ENCODE measurements around the gene NTN4. TPM values are rescaled to one million over a fixed set of nuclear protein-coding genes. Genes with fewer than 3 reads are reported as not detected.

Gene NTN4
- polyA plus RNA-seq, 3 donors, result 10.2 to 12.9 (median 11.1) TPM

DNA sequence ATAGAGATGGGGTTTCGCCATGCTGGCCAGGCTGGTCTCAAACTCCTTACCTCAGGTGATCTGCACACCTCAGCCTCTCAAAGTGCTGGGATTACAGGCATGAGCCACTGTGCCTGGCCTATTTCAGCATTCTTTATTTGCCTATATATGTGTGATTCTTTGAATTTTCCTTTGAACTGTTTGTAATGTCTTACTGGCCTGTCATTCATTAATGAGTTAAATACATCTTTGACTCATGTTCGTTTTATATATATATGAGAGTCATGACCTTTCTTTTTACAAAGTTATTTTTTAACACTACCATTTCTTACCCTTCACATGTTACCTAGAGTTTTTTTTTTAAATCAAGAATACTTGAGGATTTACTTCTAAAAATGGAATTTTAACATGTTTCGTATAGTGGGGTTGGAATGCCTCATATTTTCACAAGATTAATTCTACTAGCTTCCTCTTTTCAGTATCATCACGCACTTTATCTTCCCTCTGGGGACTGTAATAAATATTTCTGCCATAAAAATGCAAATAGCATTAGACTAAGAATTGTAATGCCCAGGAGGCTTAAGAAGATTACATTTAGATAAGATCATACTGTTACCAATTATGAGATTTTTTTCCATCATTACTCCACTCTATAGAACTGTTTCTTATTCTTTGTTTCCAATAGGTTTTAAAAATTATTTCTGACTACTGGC is 66.7 kb downstream of the NTN4 start:
- 59 to 70% (median 65%) methylated on average over 4 of the region's 4 CpGs for WGBS, 3 donors
- H3K27ac ChIP-seq (ENCODE audit: low read depth, low read length), result no peak overlapping the region

DNA sequence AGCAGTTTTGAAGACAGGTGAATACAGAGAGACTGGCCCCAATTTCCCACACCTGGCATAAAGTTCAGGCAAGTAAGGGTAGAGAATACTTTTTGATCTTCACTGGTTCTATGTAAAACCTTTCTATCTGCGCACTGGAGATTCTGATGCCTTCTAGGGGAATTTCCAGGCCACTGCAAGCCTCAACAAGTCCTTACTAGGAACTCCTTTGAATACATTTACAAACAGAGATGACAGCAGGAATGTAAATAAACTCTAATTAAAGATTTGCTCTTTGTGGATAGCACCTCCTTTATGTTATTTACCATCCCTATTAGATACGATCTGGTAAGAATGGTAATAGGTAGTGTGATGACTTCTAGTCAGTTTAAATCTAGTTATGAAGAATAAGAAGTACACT is 69.2 kb downstream of the NTN4 start:
- no peak overlapping the region for H3K27ac ChIP-seq (ENCODE audit: low read depth, low read length)
- WGBS, 3 donors, result 71 to 86% (median 85%) methylated on average over 2 of the region's 2 CpGs

- 53 to 87% (median 86%) methylated on average over 4 of the region's 4 CpGs for WGBS, 3 donors
- H3K27ac ChIP-seq (ENCODE audit: low read depth, low read length), result no peak overlapping the region
Measured at GRCh38 chr12:95720146-95720545, 70.4 kb downstream of the NTN4 start.

- WGBS, 3 donors, result 46 to 73% (median 65%) methylated on average over 2 of the region's 2 CpGs
Measured at GRCh38 chr12:95718772-95719171, 71.8 kb downstream of the NTN4 start.

DNA sequence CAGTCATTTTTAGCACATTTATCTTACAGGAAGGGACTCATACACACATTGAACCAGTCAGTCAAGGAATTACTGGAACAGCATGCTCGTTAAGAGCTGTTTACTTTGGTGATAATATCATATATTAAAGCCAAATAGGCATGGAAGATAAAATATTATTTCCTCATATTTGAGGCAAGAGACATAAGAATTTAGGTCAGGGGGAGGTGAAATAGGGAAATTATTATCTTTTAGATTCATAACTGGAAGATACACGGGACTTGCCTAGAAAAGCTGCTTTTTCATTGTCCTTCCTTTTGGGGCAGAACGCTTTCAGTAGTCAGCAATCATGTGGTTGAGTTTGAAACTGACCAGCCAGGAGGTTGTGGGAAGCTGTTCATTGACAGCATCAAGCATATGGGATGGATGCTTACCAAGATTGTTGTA is 72.5 kb downstream of the NTN4 start:
- 10 to 74% (median 73%) methylated on average over 3 of the region's 3 CpGs for WGBS, 3 donors
- H3K27ac ChIP-seq (ENCODE audit: low read depth, low read length), result no peak overlapping the region

More at GRCh38 chr12:95718772-95719171, 71.8 kb downstream of the NTN4 start:
- no peak overlapping the region for H3K27ac ChIP-seq (ENCODE audit: low read depth, low read length)

DNA sequence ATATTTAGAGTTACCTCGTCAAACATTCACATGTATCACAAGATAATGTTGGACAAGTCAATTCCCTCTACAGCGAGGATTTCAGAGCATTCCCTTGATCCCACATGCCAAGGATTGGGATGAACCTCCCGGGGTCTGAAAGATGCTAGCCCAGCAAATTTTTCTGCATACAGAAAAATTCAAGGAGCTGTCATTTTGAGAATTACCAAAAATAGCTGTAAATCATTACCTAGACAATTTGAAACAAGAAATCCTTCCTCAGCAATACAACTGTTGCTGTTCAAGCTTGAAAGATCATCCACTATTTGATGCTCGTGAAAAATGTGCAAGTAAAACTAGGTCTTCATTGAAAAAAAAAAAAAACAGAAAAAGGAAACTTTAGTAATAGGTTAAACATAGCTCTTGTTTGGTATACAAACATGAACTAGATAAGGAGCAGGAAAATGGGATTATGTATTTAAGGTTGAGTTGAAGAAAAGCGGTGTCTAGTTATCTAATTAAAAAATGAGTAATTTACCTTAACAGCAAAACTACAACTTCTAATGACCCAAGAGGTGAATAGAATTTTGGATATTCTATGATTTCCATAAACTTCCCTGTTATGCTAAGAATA is 73.1 kb downstream of the NTN4 start:
- no peak overlapping the region for H3K27ac ChIP-seq (ENCODE audit: low read depth, low read length)
- 59 to 89% (median 83%) methylated on average over 5 of the region's 5 CpGs for WGBS, 3 donors

DNA sequence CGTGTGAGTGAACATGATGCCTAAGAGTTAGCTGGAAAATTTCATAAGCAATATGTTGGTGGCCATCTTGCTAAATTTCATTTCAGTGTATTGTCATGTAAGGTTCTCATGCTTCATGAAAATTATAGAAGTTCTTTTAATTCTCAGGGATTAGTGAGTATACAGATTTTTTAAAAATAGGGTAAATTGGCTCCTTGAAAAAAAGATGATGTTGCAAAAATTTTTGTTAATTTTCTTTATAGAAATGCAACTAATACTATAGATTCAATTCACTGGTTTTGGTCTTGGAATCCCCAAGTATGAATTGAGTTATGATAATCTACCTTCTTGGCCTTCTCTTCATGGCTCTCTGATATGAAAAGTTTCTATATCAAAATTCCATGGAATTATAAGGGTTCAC is 75.4 kb downstream of the NTN4 start:
- no peak overlapping the region for H3K27ac ChIP-seq (ENCODE audit: low read depth, low read length)
- WGBS, 3 donors, result 95 to 98% (median 97%) methylated on average over 1 of the region's 1 CpG

DNA sequence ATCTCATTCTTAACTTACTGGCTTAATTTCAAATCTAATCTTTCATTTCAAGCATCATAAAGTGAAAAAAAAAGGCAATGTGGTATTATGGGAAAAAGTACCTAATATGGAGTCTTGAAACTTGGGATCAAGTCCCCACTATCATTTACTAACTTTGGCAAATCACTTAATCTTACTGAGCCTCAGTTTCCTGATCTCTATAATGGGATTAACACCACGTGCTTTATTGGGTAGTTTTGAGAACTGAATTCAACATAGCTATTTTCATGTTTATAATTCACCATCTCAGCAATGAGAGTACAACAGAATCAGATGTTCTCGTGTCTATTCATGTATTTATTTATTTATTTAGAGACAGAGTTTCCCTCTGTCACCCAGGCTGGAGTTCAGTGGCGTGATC is 78.3 kb downstream of the NTN4 start:
- WGBS, 3 donors, result 94 to 97% (median 97%) methylated on average over 3 of the region's 3 CpGs
- no peak overlapping the region for H3K27ac ChIP-seq (ENCODE audit: low read depth, low read length)

DNA sequence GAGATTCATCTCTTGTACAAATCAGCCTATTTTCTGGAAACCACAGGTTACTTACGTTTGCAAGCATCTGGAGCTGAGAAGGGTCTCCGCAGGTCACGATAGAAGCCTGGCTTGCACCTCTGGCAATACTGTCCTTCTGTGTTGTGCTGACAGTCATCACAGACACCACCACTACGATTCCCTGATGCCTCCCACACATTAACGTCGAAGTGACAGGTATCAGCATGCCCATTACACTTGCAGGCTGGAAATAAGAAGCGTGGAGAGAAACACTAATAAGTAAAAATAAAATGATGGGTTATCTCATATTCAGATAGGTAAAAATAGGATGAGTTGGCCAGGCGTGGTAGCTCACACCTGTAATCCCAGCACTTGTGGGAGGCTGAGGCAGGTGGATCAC is 80.2 kb downstream of the NTN4 start:
- WGBS, 3 donors, result 92 to 97% (median 94%) methylated on average over 8 of the region's 8 CpGs
- H3K27ac ChIP-seq (ENCODE audit: low read depth, low read length), result no peak overlapping the region

GRCh38 chr12:95709152-95709551 is 81.4 kb downstream of the NTN4 start:
- no peak overlapping the region for H3K27ac ChIP-seq (ENCODE audit: low read depth, low read length)
- WGBS, 3 donors, result 36 to 84% (median 68%) methylated on average over 2 of the region's 2 CpGs

GRCh38 chr12:95705143-95705542 is 85.4 kb downstream of the NTN4 start:
- H3K27ac ChIP-seq (ENCODE audit: low read depth, low read length), result no peak overlapping the region
- 72 to 90% (median 79%) methylated on average over 2 of the region's 2 CpGs for WGBS, 3 donors

DNA sequence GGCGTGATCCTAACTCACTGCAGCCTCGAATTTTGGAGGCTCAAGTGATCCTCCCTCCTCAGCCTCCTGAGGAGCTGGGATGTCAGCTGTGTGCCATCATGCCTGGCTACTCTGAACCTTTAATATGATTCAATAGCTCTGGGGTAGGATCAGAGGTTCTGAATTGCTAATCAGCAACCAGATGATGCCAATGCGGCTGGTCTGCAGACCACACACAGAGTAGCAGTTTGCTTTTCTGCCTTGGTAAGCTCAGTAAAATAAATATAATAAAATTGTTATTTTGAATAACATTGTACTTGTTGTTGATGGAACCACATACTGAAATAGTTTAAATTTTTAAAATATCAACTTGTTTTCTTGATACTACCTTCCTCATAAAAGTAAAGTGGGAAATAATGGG is 86.6 kb downstream of the NTN4 start:
- WGBS, 3 donors, result 86 to 94% (median 90%) methylated on average over 3 of the region's 3 CpGs
- no peak overlapping the region for H3K27ac ChIP-seq (ENCODE audit: low read depth, low read length)

- H3K27ac ChIP-seq (ENCODE audit: low read depth, low read length), result no peak overlapping the region
- WGBS, 3 donors, result 77 to 83% (median 82%) methylated on average over 12 of the region's 12 CpGs
Measured at GRCh38 chr12:95701722-95702418, 88.7 kb downstream of the NTN4 start.

GRCh38 chr12:95701275-95701674 is 89.3 kb downstream of the NTN4 start:
- 46 to 58% (median 58%) methylated on average over 2 of the region's 2 CpGs for WGBS, 3 donors

GRCh38 chr12:95700316-95700785 is 90.2 kb downstream of the NTN4 start:
- H3K27ac ChIP-seq (ENCODE audit: low read depth, low read length), result no peak overlapping the region

More at GRCh38 chr12:95701275-95701674, 89.3 kb downstream of the NTN4 start:
- no peak overlapping the region for H3K27ac ChIP-seq (ENCODE audit: low read depth, low read length)

GRCh38 chr12:95699579-95699978 is 91.0 kb downstream of the NTN4 start:
- H3K27ac ChIP-seq (ENCODE audit: low read depth, low read length), result no peak overlapping the region

More at GRCh38 chr12:95700316-95700785, 90.2 kb downstream of the NTN4 start:
- 62 to 86% (median 65%) methylated on average over 7 of the region's 7 CpGs for WGBS, 3 donors

GRCh38 chr12:95694136-95694535 is 96.4 kb downstream of the NTN4 start:
- WGBS, 3 donors, result 51 to 73% (median 65%) methylated on average over 9 of the region's 9 CpGs
- no peak overlapping the region for H3K27ac ChIP-seq (ENCODE audit: low read depth, low read length)

DNA sequence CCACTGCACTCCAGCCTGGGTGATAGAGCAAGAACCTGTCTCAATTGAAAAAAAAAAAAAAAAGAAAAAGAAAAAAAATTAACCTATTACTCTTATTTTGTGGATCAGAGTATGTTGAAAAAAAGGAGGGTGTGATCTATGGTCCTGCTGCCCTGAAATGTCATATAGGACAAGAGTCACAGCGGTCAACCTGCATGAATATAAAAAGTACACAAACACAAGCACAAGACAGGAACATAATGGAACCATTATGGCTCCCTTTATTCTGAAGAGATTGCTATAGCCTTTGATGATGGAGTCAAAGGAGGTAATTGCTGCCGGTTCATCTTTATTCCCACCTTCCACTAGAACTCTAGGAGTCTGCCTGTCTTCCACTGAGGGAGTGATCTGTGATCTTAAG is 96.9 kb downstream of the NTN4 start:
- H3K27ac ChIP-seq (ENCODE audit: low read depth, low read length), result no peak overlapping the region
- 81 to 86% (median 84%) methylated on average over 2 of the region's 2 CpGs for WGBS, 3 donors

DNA sequence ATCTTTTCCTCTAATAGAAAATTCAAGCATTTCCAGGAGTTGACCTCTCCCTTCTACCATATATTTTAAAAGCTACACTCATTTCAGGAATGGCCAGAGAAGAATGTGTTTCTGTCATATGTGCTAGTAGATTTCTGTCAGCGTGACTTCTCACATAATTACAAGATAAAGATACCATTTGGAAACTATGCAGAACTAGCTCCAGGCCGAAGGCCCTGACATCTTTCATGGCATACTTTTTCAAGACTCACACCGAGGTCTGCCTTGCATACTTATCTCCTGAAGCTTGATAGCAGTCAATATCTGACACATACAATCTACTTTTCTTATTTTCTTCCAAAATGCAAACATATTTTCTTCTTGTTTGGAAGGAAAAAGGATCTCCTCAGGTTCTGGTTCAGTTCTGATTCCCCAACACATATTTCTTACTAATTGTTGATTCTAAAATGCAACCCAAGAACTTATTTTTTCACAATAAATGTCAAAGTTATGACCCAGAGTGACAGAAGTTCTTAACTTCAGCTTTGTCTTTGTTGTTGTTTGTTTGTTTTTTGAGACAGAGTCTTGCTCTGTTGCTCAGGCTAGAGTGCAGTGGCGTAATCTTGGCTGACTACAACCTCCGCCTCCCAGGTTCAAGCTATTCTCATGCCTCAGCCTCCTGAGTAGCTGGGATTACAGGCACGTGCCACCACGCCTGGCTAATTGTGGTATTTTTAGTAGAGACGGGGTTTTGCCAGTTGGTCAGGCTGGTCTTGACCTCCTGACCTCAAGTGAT is 99.5 kb downstream of the NTN4 start:
- no peak overlapping the region for H3K27ac ChIP-seq (ENCODE audit: low read depth, low read length)
- WGBS, 3 donors, result 69 to 88% (median 87%) methylated on average over 8 of the region's 8 CpGs

Data from adipose tissue (tissue), 3 donors.